Esophagus (tissue), 2 donors: ENCODE measurements around the gene SLC46A3. TPM values are rescaled to one million over a fixed set of nuclear protein-coding genes. Genes with fewer than 3 reads are reported as not detected.
"Not testable (repeated sequence)": the region's sequence is repeated elsewhere in the genome, so short reads cannot be mapped to it uniquely, and the experiment has no call there.

ENCODE experiments used
- H3K27ac ChIP-seq, 2 donors: one replicate each; pipeline ENCODE4 v1.5.1; 2013; ENCODE audit warnings: low read depth in 2 of 2, mild to moderate bottlenecking in 2 of 2, inconsistent platforms in 1 of 2, low read length in 1 of 2, moderate library complexity in 1 of 2
- H3K27me3 ChIP-seq, 2 donors: one replicate each; pipeline ENCODE4 v1.6.1; 2013; ENCODE audit warnings: low read length in 2 of 2, control low read depth in 1 of 2, mild to moderate bottlenecking in 1 of 2; ENCODE audit not compliant: insufficient read depth in 2 of 2, control insufficient read depth in 1 of 2
- H3K36me3 ChIP-seq, 2 donors: one replicate each; pipeline ENCODE4 v1.6.1; 2013; ENCODE audit warnings: low read length in 1 of 2; ENCODE audit not compliant: control insufficient read depth in 2 of 2, insufficient read depth in 2 of 2
- H3K4me1 ChIP-seq, 2 donors: one replicate each; pipeline ENCODE4 v1.6.1; 2013; ENCODE audit warnings: low read length in 1 of 2; ENCODE audit not compliant: control insufficient read depth in 2 of 2, insufficient read depth in 2 of 2
- H3K4me3 ChIP-seq, 2 donors: one replicate each; pipeline ENCODE4 v1.5.1; 2013; ENCODE audit warnings: low read length in 2 of 2, mild to moderate bottlenecking in 2 of 2, low read depth in 1 of 2, moderate library complexity in 1 of 2
- H3K9me3 ChIP-seq, 2 donors: one replicate each; pipeline ENCODE4 v1.6.1; 2013; ENCODE audit warnings: mild to moderate bottlenecking in 2 of 2, low read depth in 1 of 2, low read length in 1 of 2, moderate library complexity in 1 of 2; ENCODE audit not compliant: control insufficient read depth in 2 of 2, insufficient read depth in 1 of 2
- WGBS, 2 donors: extraction: QIAGEN DNeasy Blood & Tissue Kit; methylation state at CpG; one replicate each; pipeline ENCODE4 v1.1.7; 2013; 5-methylcytosine and 5-hydroxymethylcytosine counted together
- polyA plus RNA-seq, 2 donors: library from polyadenylated mRNA; stranded (reverse); fragments of 200-250 nt; gene quantifications; one replicate each; pipeline ENCODE4 v1.2.3, GENCODE V29; 2013
- donor health status: healthy with polysubstance abuse.
- donor health status: Bipolar disorder and iron deficiency.

The SLC46A3 gene
- polyA plus RNA-seq, 2 donors = 0.96 to 2.7 TPM

- Histone ChIP-seq H3K9me3 (peaks cover 0 to 6% of the 10 kb centered on the region in 2 donors), H3K27ac (no peak overlapping the region), H3K4me3 (no peak overlapping the region), H3K36me3 (no peaks in the 10 kb centered on the region), H3K4me1 (peaks cover 0 to 2% of the 10 kb centered on the region in 2 donors), H3K27me3 (no peaks in the 10 kb centered on the region)
- 53 to 63% methylated on average over 5 of the region's 5 CpGs for WGBS, 2 donors
Observed at GRCh38 chr13:28750187-28751045, 31.6 kb upstream of the SLC46A3 start.

- no peaks in the 10 kb centered on the region for H3K36me3 ChIP-seq
- H3K27ac ChIP-seq = no peak overlapping the region
- H3K9me3 ChIP-seq = no peaks in the 10 kb centered on the region
- WGBS, 2 donors = 89 to 92% methylated on average over 1 of the region's 1 CpG
- H3K27me3 ChIP-seq = no peaks in the 10 kb centered on the region
- no peak overlapping the region for H3K4me3 ChIP-seq
- H3K4me1 ChIP-seq = peaks cover 0 to 2% of the 10 kb centered on the region in 2 donors
Observed at GRCh38 chr13:28747851-28748250, 29.1 kb upstream of the SLC46A3 start.

GRCh38 chr13:28746287-28746612 lies 27.5 kb upstream of the SLC46A3 start:
- Histone ChIP-seq H3K36me3 (no peaks in the 10 kb centered on the region), H3K27ac (no peak overlapping the region), H3K4me1 (no peaks in the 10 kb centered on the region), H3K27me3 (no peaks in the 10 kb centered on the region), H3K9me3 (no peaks in the 10 kb centered on the region), H3K4me3 (no peak overlapping the region)
- WGBS, 2 donors = 75 to 84% methylated on average over 4 of the region's 4 CpGs

- WGBS, 2 donors = 66 to 76% methylated on average over 6 of the region's 6 CpGs
- no peak overlapping the region for H3K4me3 ChIP-seq
- no peaks in the 10 kb centered on the region for H3K9me3 ChIP-seq
- no peaks in the 10 kb centered on the region for H3K4me1 ChIP-seq
- no peaks in the 10 kb centered on the region for H3K36me3 ChIP-seq
- no peak overlapping the region for H3K27ac ChIP-seq
- no peaks in the 10 kb centered on the region for H3K27me3 ChIP-seq
Observed at GRCh38 chr13:28744656-28745055, 25.9 kb upstream of the SLC46A3 start.

- Histone ChIP-seq H3K27ac (no peak overlapping the region), H3K36me3 (no peaks in the 10 kb centered on the region)
Observed at GRCh38 chr13:28744091-28744536, 25.3 kb upstream of the SLC46A3 start.

GRCh38 chr13:28743499-28744083 lies 24.8 kb upstream of the SLC46A3 start:
- WGBS, 2 donors = 78 to 86% methylated on average over 4 of the region's 4 CpGs
- H3K4me1 ChIP-seq = no peaks in the 10 kb centered on the region
- no peak overlapping the region for H3K4me3 ChIP-seq
- no peak overlapping the region for H3K27ac ChIP-seq
- H3K36me3 ChIP-seq = no peaks in the 10 kb centered on the region
- H3K9me3 ChIP-seq = no peaks in the 10 kb centered on the region
- no peaks in the 10 kb centered on the region for H3K27me3 ChIP-seq

More at GRCh38 chr13:28744091-28744536, 25.3 kb upstream of the SLC46A3 start:
- Histone ChIP-seq H3K4me3 (no peak overlapping the region), H3K9me3 (no peaks in the 10 kb centered on the region), H3K27me3 (no peaks in the 10 kb centered on the region), H3K4me1 (no peaks in the 10 kb centered on the region)
- 56 to 67% methylated on average over 6 of the region's 6 CpGs for WGBS, 2 donors

- H3K27me3 ChIP-seq = no peaks in the 10 kb centered on the region
- no peaks in the 10 kb centered on the region for H3K36me3 ChIP-seq
- H3K27ac ChIP-seq = no peak overlapping the region
- no peaks in the 10 kb centered on the region for H3K4me1 ChIP-seq
- H3K9me3 ChIP-seq = no peaks in the 10 kb centered on the region
- WGBS, 2 donors = 80 to 85% methylated on average over 3 of the region's 3 CpGs
- H3K4me3 ChIP-seq = no peak overlapping the region
Observed at GRCh38 chr13:28743020-28743419, 24.2 kb upstream of the SLC46A3 start.

GRCh38 chr13:28742445-28742844 lies 23.7 kb upstream of the SLC46A3 start:
- H3K9me3 ChIP-seq, H3K27ac ChIP-seq, H3K4me3 ChIP-seq, H3K36me3 ChIP-seq, H3K4me1 ChIP-seq, H3K27me3 ChIP-seq: not testable (repeated sequence)
- 82 to 90% methylated on average over 11 of the region's 11 CpGs for WGBS, 2 donors

GRCh38 chr13:28741084-28741491 lies 22.3 kb upstream of the SLC46A3 start:
- Histone ChIP-seq H3K4me1 (no peaks in the 10 kb centered on the region), H3K4me3 (no peak overlapping the region), H3K27me3 (no peaks in the 10 kb centered on the region), H3K36me3 (no peaks in the 10 kb centered on the region), H3K27ac (no peak overlapping the region), H3K9me3 (no peaks in the 10 kb centered on the region)
- 12 to 38% methylated on average over 1 of the region's 1 CpG for WGBS, 2 donors

GRCh38 chr13:28739376-28739775 lies 20.6 kb upstream of the SLC46A3 start:
- Histone ChIP-seq H3K27me3 (no peaks in the 10 kb centered on the region), H3K36me3 (no peaks in the 10 kb centered on the region), H3K4me3 (no peak overlapping the region), H3K9me3 (no peaks in the 10 kb centered on the region), H3K4me1 (no peaks in the 10 kb centered on the region), H3K27ac (no peak overlapping the region)
- 85 to 89% methylated on average over 3 of the region's 3 CpGs for WGBS, 2 donors
